WTC11 (cell line): Measurements from ENCODE around the gene ATP2B2. TPM values are rescaled to one million over a fixed set of nuclear protein-coding genes. Genes with fewer than 3 reads are reported as not detected.

Experiments used
- ATAC-seq: fragments of 200-7000 bp; cut with Tn5 transposase; 2 replicates; pipeline ENCODE4 v1.10.0; 2021; ENCODE audit warnings: mild to moderate bottlenecking, moderate library complexity
- CTCF ChIA-PET: fragments of 300-600 bp; sonication (Branson Sonifier 250); formaldehyde crosslinking; loops from one replicate; lab custom pipeline; 2021; ENCODE audit warnings: antibody characterized with exemption; lab: Charles Lee
- POLR2A ChIA-PET: fragments of 350-600 bp; sonication (Branson Sonifier 250); formaldehyde crosslinking; loops from one replicate; lab custom pipeline; 2021; ENCODE audit warnings: antibody characterized with exemption; lab: Charles Lee
- DNase-seq: peaks from one replicate; pipeline ENCODE4 v3.0.0; 2021; ENCODE audit warnings: low spot score
- H3K27ac Mint-ChIP-seq: 2 replicates; pipeline ENCODE4 v1.8.0; 2021; ENCODE audit warnings: mixed read lengths
- H3K27me3 Mint-ChIP-seq: 2 replicates; pipeline ENCODE4 v1.8.0; 2021; ENCODE audit warnings: low read depth, mild to moderate bottlenecking, moderate library complexity, mixed read lengths
- H3K36me3 Mint-ChIP-seq: 2 replicates; pipeline ENCODE4 v1.8.0; 2021; ENCODE audit warnings: mixed read lengths
- H3K4me1 Mint-ChIP-seq: 2 replicates; pipeline ENCODE4 v1.8.0; 2022; ENCODE audit warnings: mixed read lengths
- H3K4me3 Mint-ChIP-seq: 2 replicates; pipeline ENCODE4 v1.8.0; 2021; ENCODE audit warnings: mild to moderate bottlenecking, moderate library complexity, mixed read lengths
- H3K9me3 Mint-ChIP-seq: 2 replicates; pipeline ENCODE4 v1.8.0; 2021; ENCODE audit warnings: mixed read lengths
- ATF6 ChIP-seq: sonication (generic); formaldehyde crosslinking; IDR thresholded peaks from 2 replicates; pipeline ENCODE4 v1.8.1; 2023; ENCODE audit warnings: mild to moderate bottlenecking, missing genetic modification reagents
- ERG ChIP-seq: fragments of 250-450 bp; sonication (Bioruptor Pico); IDR thresholded peaks from 2 replicates; pipeline ENCODE4 v1.8.0; 2021; ENCODE audit warnings: mild to moderate bottlenecking
- GTF2I ChIP-seq: fragments of 250-450 bp; sonication (Bioruptor Pico); conservative IDR thresholded peaks from 2 replicates; pipeline ENCODE4 v1.4.0; 2021; ENCODE audit warnings: mild to moderate bottlenecking
- NFATC4 ChIP-seq: fragments of 250-450 bp; sonication (Bioruptor Pico); IDR thresholded peaks from 2 replicates; pipeline ENCODE4 v1.9.0; 2021; ENCODE audit warnings: mild to moderate bottlenecking
- PRRX2 ChIP-seq: fragments of 250-450 bp; sonication (Bioruptor Pico); IDR thresholded peaks from 2 replicates; pipeline ENCODE4 v1.8.0; 2021; ENCODE audit warnings: mild to moderate bottlenecking
- SMAD4 ChIP-seq: sonication (generic); formaldehyde crosslinking; IDR thresholded peaks from 2 replicates; pipeline ENCODE4 v1.8.0; 2022; ENCODE audit warnings: mild to moderate bottlenecking, missing genetic modification reagents
- TCF7 ChIP-seq: sonication (generic); formaldehyde crosslinking; IDR thresholded peaks from 2 replicates; pipeline ENCODE4 v1.8.0; 2022; ENCODE audit warnings: mild to moderate bottlenecking, low read depth, missing genetic modification reagents, moderate library complexity
- TP53 ChIP-seq: sonication (generic); formaldehyde crosslinking; IDR thresholded peaks from 2 replicates; pipeline ENCODE4 v1.8.1; 2023; ENCODE audit warnings: mild to moderate bottlenecking, missing genetic modification reagents
- USF2 ChIP-seq: sonication (generic); formaldehyde crosslinking; IDR thresholded peaks from 2 replicates; pipeline ENCODE4 v1.8.1; 2023; ENCODE audit warnings: mild to moderate bottlenecking, missing genetic modification reagents, moderate library complexity
- ZNF423 ChIP-seq: fragments of 250-450 bp; sonication (Bioruptor Pico); IDR thresholded peaks from 2 replicates; pipeline ENCODE4 v2.1.2; 2022; ENCODE audit warnings: mild to moderate bottlenecking, moderate library complexity
- total RNA-seq: library from RNA; stranded (reverse); gene quantifications from 3 replicates; pipeline ENCODE4 v1.2.3, GENCODE V29; 2021
- TF ChIP-seq, protein P1 (sequence below): fragments of 250-450 bp; sonication (Bioruptor Pico); IDR thresholded peaks from 2 replicates; pipeline ENCODE4 v1.9.0; 2021; ENCODE audit warnings: moderate library complexity, mild to moderate bottlenecking, inconsistent platforms, borderline replicate concordance
- TF ChIP-seq, protein P2 (sequence below): sonication (generic); formaldehyde crosslinking; conservative IDR thresholded peaks from 2 replicates; pipeline ENCODE4 v1.8.1; 2023; ENCODE audit warnings: mild to moderate bottlenecking, low read depth, missing genetic modification reagents, moderate library complexity
- TF ChIP-seq, protein P3 (sequence below): sonication (generic); formaldehyde crosslinking; conservative IDR thresholded peaks from 2 replicates; pipeline ENCODE4 v1.8.1; 2022; ENCODE audit warnings: mild to moderate bottlenecking, missing genetic modification reagents
- TF ChIP-seq, protein P4 (sequence below): fragments of 200-600 bp; IDR thresholded peaks from 2 replicates; pipeline ENCODE4 v1.8.0; 2022; ENCODE audit warnings: antibody characterized with exemption
- TF ChIP-seq, protein P5 (sequence below): fragments of 250-450 bp; sonication (Bioruptor Pico); IDR thresholded peaks from 2 replicates; pipeline ENCODE4 v1.9.0; 2021; ENCODE audit warnings: mild to moderate bottlenecking
- TF ChIP-seq, protein P6 (sequence below): sonication (generic); formaldehyde crosslinking; IDR thresholded peaks from 2 replicates; pipeline ENCODE4 v1.8.1; 2022; ENCODE audit warnings: mild to moderate bottlenecking, missing genetic modification reagents, moderate library complexity, borderline replicate concordance

Gene ATP2B2
- total RNA-seq, 1 experiment from 2014 or later, result 0.48 TPM

- POLR2A ChIA-PET, result no interaction called here
These were observed 49.4 kb upstream of the ATP2B2 start for GRCh38 chr3:10554746-10555145.

DNA sequence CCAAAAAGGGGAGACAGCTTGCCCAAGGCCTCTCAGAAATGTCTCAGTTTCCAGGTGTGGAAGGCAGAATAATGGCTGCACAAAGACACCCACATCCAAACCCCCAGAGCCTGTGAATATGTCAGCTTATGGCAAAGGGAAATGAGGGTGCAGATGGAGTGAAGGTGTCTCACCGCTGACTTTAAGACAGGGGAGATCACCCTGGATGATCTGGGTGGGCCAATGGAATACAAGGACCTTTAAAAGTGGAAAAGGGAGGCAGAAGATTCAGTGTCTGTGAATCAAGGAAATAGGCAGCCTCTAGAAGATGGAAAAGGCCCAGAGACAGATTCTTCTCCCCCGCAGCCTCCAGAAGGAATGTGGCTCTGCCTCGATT is 48.8 kb upstream of the ATP2B2 start:
- Mint-ChIP-seq H3K4me1 (peaks cover 7% of the 10 kb centered on the region; the same call in 1 of the 2 replicates), H3K9me3 (no peaks in the 10 kb centered on the region), H3K36me3 (no peaks in the 10 kb centered on the region), H3K4me3 (no peak overlapping the region), H3K27ac (no peak overlapping the region), H3K27me3 (no peaks in the 10 kb centered on the region)
- DNase-seq (no peak), ATAC-seq (no peak)
- ChIA-PET POLR2A (no interaction called here), CTCF (interaction anchor here (1.0 to 2.0 kb wide), 4 partner anchors 139 to 219 kb away, joined by 3 to 10 read pairs (median 4); no protein-coding TSS in a partner anchor)
- no peak for TF ChIP-seq TCF7 (CRISPR knock-in tag)
- no peak for TF ChIP-seq TP53
- TF ChIP-seq, protein P1, sequence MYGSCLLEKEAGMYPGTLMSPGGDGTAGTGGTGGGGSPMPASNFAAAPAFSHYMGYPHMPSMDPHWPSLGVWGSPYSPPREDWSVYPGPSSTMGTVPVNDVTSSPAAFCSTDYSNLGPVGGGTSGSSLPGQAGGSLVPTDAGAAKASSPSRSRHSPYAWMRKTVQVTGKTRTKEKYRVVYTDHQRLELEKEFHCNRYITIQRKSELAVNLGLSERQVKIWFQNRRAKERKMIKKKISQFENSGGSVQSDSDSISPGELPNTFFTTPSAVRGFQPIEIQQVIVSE, result no peak
- TF ChIP-seq, protein P2, sequence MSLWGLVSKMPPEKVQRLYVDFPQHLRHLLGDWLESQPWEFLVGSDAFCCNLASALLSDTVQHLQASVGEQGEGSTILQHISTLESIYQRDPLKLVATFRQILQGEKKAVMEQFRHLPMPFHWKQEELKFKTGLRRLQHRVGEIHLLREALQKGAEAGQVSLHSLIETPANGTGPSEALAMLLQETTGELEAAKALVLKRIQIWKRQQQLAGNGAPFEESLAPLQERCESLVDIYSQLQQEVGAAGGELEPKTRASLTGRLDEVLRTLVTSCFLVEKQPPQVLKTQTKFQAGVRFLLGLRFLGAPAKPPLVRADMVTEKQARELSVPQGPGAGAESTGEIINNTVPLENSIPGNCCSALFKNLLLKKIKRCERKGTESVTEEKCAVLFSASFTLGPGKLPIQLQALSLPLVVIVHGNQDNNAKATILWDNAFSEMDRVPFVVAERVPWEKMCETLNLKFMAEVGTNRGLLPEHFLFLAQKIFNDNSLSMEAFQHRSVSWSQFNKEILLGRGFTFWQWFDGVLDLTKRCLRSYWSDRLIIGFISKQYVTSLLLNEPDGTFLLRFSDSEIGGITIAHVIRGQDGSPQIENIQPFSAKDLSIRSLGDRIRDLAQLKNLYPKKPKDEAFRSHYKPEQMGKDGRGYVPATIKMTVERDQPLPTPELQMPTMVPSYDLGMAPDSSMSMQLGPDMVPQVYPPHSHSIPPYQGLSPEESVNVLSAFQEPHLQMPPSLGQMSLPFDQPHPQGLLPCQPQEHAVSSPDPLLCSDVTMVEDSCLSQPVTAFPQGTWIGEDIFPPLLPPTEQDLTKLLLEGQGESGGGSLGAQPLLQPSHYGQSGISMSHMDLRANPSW (CRISPR knock-in tag), result no peak
- no peak for TF ChIP-seq ATF6 (CRISPR knock-in tag)
- no peak for TF ChIP-seq NFATC4
- TF ChIP-seq, protein P3, sequence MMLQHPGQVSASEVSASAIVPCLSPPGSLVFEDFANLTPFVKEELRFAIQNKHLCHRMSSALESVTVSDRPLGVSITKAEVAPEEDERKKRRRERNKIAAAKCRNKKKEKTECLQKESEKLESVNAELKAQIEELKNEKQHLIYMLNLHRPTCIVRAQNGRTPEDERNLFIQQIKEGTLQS, result no peak
- no peak for TF ChIP-seq PRRX2 (CRISPR knock-in tag)

More at GRCh38 chr3:10554746-10555145, 49.4 kb upstream of the ATP2B2 start:
- Mint-ChIP-seq H3K4me3 (no peak overlapping the region), H3K27ac (no peak overlapping the region), H3K4me1 (peaks cover 7% of the 10 kb centered on the region; the same call in 1 of the 2 replicates), H3K9me3 (no peaks in the 10 kb centered on the region), H3K27me3 (no peaks in the 10 kb centered on the region), H3K36me3 (no peaks in the 10 kb centered on the region)
- TF ChIP-seq GTF2I (no peak), SMAD4 (CRISPR knock-in tag) (no peak), USF2 (CRISPR knock-in tag) (no peak), ERG (CRISPR knock-in tag) (no peak), ZNF423 (CRISPR knock-in tag) (no peak)
- TF ChIP-seq, protein P4, sequence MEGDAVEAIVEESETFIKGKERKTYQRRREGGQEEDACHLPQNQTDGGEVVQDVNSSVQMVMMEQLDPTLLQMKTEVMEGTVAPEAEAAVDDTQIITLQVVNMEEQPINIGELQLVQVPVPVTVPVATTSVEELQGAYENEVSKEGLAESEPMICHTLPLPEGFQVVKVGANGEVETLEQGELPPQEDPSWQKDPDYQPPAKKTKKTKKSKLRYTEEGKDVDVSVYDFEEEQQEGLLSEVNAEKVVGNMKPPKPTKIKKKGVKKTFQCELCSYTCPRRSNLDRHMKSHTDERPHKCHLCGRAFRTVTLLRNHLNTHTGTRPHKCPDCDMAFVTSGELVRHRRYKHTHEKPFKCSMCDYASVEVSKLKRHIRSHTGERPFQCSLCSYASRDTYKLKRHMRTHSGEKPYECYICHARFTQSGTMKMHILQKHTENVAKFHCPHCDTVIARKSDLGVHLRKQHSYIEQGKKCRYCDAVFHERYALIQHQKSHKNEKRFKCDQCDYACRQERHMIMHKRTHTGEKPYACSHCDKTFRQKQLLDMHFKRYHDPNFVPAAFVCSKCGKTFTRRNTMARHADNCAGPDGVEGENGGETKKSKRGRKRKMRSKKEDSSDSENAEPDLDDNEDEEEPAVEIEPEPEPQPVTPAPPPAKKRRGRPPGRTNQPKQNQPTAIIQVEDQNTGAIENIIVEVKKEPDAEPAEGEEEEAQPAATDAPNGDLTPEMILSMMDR, result no peak
- TF ChIP-seq, protein P5, sequence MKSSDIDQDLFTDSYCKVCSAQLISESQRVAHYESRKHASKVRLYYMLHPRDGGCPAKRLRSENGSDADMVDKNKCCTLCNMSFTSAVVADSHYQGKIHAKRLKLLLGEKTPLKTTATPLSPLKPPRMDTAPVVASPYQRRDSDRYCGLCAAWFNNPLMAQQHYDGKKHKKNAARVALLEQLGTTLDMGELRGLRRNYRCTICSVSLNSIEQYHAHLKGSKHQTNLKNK (CRISPR knock-in tag), result no peak
- TF ChIP-seq, protein P2 (CRISPR knock-in tag), result no peak
- TF ChIP-seq, protein P6, sequence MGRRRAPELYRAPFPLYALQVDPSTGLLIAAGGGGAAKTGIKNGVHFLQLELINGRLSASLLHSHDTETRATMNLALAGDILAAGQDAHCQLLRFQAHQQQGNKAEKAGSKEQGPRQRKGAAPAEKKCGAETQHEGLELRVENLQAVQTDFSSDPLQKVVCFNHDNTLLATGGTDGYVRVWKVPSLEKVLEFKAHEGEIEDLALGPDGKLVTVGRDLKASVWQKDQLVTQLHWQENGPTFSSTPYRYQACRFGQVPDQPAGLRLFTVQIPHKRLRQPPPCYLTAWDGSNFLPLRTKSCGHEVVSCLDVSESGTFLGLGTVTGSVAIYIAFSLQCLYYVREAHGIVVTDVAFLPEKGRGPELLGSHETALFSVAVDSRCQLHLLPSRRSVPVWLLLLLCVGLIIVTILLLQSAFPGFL (CRISPR knock-in tag), result no peak
- DNase-seq (no peak), ATAC-seq (no peak)
- CTCF ChIA-PET, result no interaction called here
